ENCODE results near the gene LILRB1.

DNA sequence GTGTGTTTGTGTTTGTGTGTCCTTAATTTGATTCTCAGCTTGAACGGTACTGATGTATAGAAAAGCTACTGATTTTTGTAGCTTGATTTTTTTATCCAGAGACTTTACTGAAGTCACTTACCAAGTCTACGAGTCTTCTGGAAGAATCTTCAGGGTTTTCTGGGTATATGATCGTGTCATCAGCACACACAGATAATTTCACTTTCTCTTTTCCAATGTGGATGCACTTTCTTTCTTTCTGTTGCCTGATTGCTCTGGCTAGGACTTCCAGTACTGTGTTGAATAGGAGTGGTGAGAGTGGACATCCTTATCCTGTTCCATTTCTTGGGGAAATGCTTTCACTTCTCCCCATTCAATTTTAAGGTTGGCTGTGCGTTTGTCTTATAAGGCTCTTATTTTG is 7.9 kb upstream of the LILRB1 start:
- TF ChIP-seq TAF1 (IDR thresholded peaks at IDR 0.05; ENCODE audit: low read depth, low read length): no peak
- no peak for TF ChIP-seq POLR2A (IDR thresholded peaks at IDR 0.05; ENCODE audit: low read depth, low read length)
- TF ChIP-seq POLR2AphosphoS5 (IDR thresholded peaks at IDR 0.05; ENCODE audit: low read depth, low read length): no peak
- TF ChIP-seq PAX5 (IDR thresholded peaks at IDR 0.05; ENCODE audit: insufficient read depth, low read length, severe bottlenecking): no peak
- TF ChIP-seq SPI1 (IDR thresholded peaks at IDR 0.05; ENCODE audit: low read depth, low read length): no peak; the same call in 1 of the 2 replicates
- TF ChIP-seq POU2F2 (IDR thresholded peaks at IDR 0.05; ENCODE audit: low read depth, low read length): no peak
